ENCODE results near the gene ANKRD29.
"Not testable (repeated sequence)": the region's sequence is repeated elsewhere in the genome, so short reads cannot be mapped to it uniquely, and the experiment has no call there.

Gene ANKRD29

DNA sequence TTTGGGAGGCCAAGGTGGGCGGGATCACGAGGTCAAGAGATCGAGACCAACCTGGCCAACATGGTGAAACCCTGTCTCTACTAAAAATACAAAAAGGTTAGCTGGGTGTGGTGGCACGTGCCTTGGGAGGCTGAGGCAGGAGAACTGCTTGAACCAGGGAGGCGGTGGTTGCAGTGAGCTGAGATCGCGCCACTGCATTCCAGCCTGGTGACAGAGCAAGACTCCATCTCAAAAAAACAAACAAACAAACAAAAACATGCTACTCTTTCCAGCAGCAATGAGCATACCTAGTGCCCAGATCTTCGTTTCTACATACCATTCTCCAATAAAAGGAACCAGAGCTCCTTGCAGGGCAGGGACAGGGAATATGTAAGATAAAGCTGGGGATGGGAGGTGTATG lies 105.2 kb downstream of the ANKRD29 start:
- DNase-seq (ENCODE audit: low read depth) = not testable (repeated sequence)

- DNase-seq (ENCODE audit: low read depth) = no peak
Measured at GRCh38 chr18:23556145-23556780, 106.4 kb downstream of the ANKRD29 start.

- DNase-seq (ENCODE audit: low read depth) = no peak
Measured at GRCh38 chr18:23553887-23554286, 108.8 kb downstream of the ANKRD29 start.

GRCh38 chr18:23552505-23552904 lies 110.2 kb downstream of the ANKRD29 start:
- no peak for DNase-seq (ENCODE audit: low read depth)

GRCh38 chr18:23551978-23552377 lies 110.7 kb downstream of the ANKRD29 start:
- no peak for DNase-seq (ENCODE audit: low read depth)

GRCh38 chr18:23550898-23551297 lies 111.8 kb downstream of the ANKRD29 start:
- no peak for DNase-seq (ENCODE audit: low read depth)
